Neural progenitor cell (in vitro differentiated cells): ENCODE data around the gene KCNC1. TPM values are rescaled to one million over a fixed set of nuclear protein-coding genes. Genes with fewer than 3 reads are reported as not detected.
A peak's percentile ranks its signal among the peaks of the same experiment; 100 is the strongest.

ENCODE experiments used
- DNase-seq: peaks from one replicate; pipeline ENCODE4 v3.0.0-alpha.2; 2016; ENCODE audit warnings: low spot score
- H2AFZ ChIP-seq: fragments of 200-600 bp; sonication (generic); replicated peaks from 2 replicates; pipeline ENCODE4 v1.6.1; 2016; ENCODE audit warnings: antibody characterized with exemption
- H3F3A ChIP-seq: fragments of 200-600 bp; sonication (generic); 2 replicates; pipeline ENCODE4 v1.6.1; 2016; ENCODE audit warnings: antibody characterized with exemption, low read depth
- H3K27ac ChIP-seq: fragments of 200-600 bp; sonication (generic); 2 replicates; pipeline ENCODE4 v1.5.1; 2016; ENCODE audit warnings: mild to moderate bottlenecking
- H3K27me3 ChIP-seq: fragments of 200-600 bp; sonication (generic); 2 replicates; pipeline ENCODE4 v1.6.1; 2016; ENCODE audit warnings: mild to moderate bottlenecking, moderate library complexity
- H3K36me3 ChIP-seq: fragments of 200-600 bp; sonication (generic); 2 replicates; pipeline ENCODE4 v1.5.1; 2016
- H3K4me1 ChIP-seq: fragments of 200-600 bp; sonication (generic); 2 replicates; pipeline ENCODE4 v1.6.1; 2016; ENCODE audit warnings: mixed run types
- H3K4me2 ChIP-seq: fragments of 200-600 bp; sonication (generic); 2 replicates; pipeline ENCODE4 v1.6.1; 2016
- H3K4me3 ChIP-seq: fragments of 200-600 bp; sonication (generic); 2 replicates; pipeline ENCODE4 v1.5.1; 2016
- H3K79me2 ChIP-seq: fragments of 200-600 bp; sonication (generic); 2 replicates; pipeline ENCODE4 v1.6.1; 2016; ENCODE audit warnings: low read depth
- H3K9ac ChIP-seq: fragments of 200-600 bp; sonication (generic); 2 replicates; pipeline ENCODE4 v1.6.1; 2016
- H3K9me3 ChIP-seq: fragments of 200-600 bp; sonication (generic); 2 replicates; pipeline ENCODE4 v1.5.1; 2016; ENCODE audit warnings: low read depth
- H4K20me1 ChIP-seq: fragments of 200-600 bp; sonication (generic); 2 replicates; pipeline ENCODE4 v1.6.1; 2016; ENCODE audit warnings: low read depth
- H3K27ac Mint-ChIP-seq: 3 replicates; pipeline ENCODE4 v1.8.0; 2021; ENCODE audit warnings: mixed read lengths
- H3K27me3 Mint-ChIP-seq: 2 replicates; pipeline ENCODE4 v1.8.0; 2022; ENCODE audit warnings: low read depth, mild to moderate bottlenecking, inconsistent platforms, moderate library complexity, mixed read lengths; ENCODE audit not compliant: insufficient read depth
- H3K36me3 Mint-ChIP-seq: 3 replicates; pipeline ENCODE4 v1.8.0; 2021; ENCODE audit warnings: mixed read lengths
- H3K4me1 Mint-ChIP-seq: 3 replicates; pipeline ENCODE4 v1.8.0; 2021; ENCODE audit warnings: mixed read lengths
- H3K4me3 Mint-ChIP-seq: 3 replicates; pipeline ENCODE4 v1.8.0; 2021; ENCODE audit warnings: mild to moderate bottlenecking, moderate library complexity, mixed read lengths
- H3K9me3 Mint-ChIP-seq: 3 replicates; pipeline ENCODE4 v1.8.0; 2020; ENCODE audit warnings: mixed read lengths
- EZH2 ChIP-seq: fragments of 200-600 bp; sonication (generic); IDR thresholded peaks from 2 replicates; pipeline ENCODE4 v1.6.1; 2017; ENCODE audit warnings: antibody characterized with exemption, mild to moderate bottlenecking, moderate library complexity
- EZH2phosphoT487 ChIP-seq: fragments of 200-600 bp; sonication (generic); IDR thresholded peaks from 2 replicates; pipeline ENCODE4 v1.6.1; 2017; ENCODE audit warnings: antibody characterized with exemption
- total RNA-seq: library from RNA; depleted of rRNA; stranded (reverse); fragments of >200 nt; gene quantifications from 2 replicates; pipeline ENCODE4 v1.2.3, GENCODE V29; 2015; ENCODE audit warnings: low replicate concordance
- TF ChIP-seq, protein P1 (sequence below): fragments of 200-600 bp; sonication (generic); IDR thresholded peaks from 2 replicates; pipeline ENCODE4 v1.5.1; 2017; ENCODE audit warnings: antibody characterized with exemption, mild to moderate bottlenecking

KCNC1 gene
- total RNA-seq, 1 donor from 2014 or later: 0.04 TPM

DNA sequence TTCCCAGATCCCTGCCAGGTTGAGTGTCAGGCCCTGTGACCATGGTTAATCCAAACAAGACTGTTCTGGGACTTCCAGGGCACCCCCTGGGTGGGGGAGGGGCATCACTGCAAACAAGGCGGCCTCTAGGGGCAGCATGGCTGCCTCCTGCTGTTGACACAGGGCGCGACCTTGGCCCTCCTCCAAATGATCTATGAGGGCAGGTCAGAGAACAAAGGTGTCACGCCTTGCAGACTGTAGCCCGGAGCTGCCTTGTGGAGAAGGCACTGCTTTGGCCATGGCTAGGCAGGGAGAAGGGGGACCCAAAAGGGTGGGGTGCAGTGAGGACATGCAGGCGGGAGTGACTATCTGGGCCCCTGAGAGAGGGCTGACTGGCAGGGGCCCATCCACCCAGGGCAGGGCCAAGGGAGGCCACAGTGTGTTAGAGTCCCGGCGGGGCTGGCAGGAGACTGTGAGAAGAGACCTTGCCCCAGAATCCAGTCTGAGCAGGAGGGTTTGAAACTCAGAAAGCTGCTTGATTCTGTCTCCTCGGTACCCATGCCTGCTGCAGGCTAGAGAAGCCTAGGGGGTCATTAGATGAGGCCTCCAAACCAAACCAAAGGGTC, 35.6 kb downstream of the KCNC1 start:
- H3F3A ChIP-seq: peaks cover 14% of the 10 kb centered on the region
- Mint-ChIP-seq H3K36me3 (peaks cover 14% of the 10 kb centered on the region), H3K27ac (no peak overlapping the region), H3K9me3 (no peaks in the 10 kb centered on the region), H3K4me3 (peak overlapping the region; percentile 31), H3K4me1 (peaks cover 44% of the 10 kb centered on the region), H3K27me3 (peaks cover 18% of the 10 kb centered on the region)
- no peak overlapping the region for H3K9ac ChIP-seq
- no peaks in the 10 kb centered on the region for H3K27me3 ChIP-seq
- TF ChIP-seq, protein P1, sequence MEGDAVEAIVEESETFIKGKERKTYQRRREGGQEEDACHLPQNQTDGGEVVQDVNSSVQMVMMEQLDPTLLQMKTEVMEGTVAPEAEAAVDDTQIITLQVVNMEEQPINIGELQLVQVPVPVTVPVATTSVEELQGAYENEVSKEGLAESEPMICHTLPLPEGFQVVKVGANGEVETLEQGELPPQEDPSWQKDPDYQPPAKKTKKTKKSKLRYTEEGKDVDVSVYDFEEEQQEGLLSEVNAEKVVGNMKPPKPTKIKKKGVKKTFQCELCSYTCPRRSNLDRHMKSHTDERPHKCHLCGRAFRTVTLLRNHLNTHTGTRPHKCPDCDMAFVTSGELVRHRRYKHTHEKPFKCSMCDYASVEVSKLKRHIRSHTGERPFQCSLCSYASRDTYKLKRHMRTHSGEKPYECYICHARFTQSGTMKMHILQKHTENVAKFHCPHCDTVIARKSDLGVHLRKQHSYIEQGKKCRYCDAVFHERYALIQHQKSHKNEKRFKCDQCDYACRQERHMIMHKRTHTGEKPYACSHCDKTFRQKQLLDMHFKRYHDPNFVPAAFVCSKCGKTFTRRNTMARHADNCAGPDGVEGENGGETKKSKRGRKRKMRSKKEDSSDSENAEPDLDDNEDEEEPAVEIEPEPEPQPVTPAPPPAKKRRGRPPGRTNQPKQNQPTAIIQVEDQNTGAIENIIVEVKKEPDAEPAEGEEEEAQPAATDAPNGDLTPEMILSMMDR: peak; percentile 26
- TF ChIP-seq EZH2phosphoT487 (no peak), EZH2 (no peak)
- H3K4me1 ChIP-seq: peaks cover 37% of the 10 kb centered on the region
- no peaks in the 10 kb centered on the region for H3K9me3 ChIP-seq
- no peak overlapping the region for H3K27ac ChIP-seq
- H3K36me3 ChIP-seq: no peaks in the 10 kb centered on the region
- DNase-seq: no peak
- no peak overlapping the region for H2AFZ ChIP-seq
- no peak overlapping the region for H3K4me3 ChIP-seq
- no peak overlapping the region for H3K4me2 ChIP-seq
- peaks cover 5% of the 10 kb centered on the region for H4K20me1 ChIP-seq
- H3K79me2 ChIP-seq: no peaks in the 10 kb centered on the region

- no peaks in the 10 kb centered on the region for H3K27me3 ChIP-seq
- no peak for DNase-seq
- H3K36me3 ChIP-seq: no peaks in the 10 kb centered on the region
- TF ChIP-seq EZH2phosphoT487 (no peak), EZH2 (no peak)
- TF ChIP-seq, protein P1: peak; percentile 20
- no peak overlapping the region for H2AFZ ChIP-seq
- H3K9me3 ChIP-seq: no peaks in the 10 kb centered on the region
- H3K9me3 Mint-ChIP-seq: no peaks in the 10 kb centered on the region
- peaks cover 41% of the 10 kb centered on the region for H3K4me1 Mint-ChIP-seq
- peaks cover 15% of the 10 kb centered on the region for H3K27me3 Mint-ChIP-seq
- no peaks in the 10 kb centered on the region for H3K79me2 ChIP-seq
- no peak overlapping the region for H3K4me2 ChIP-seq
- H3K4me3 ChIP-seq: no peak overlapping the region
- no peak overlapping the region for H3K4me3 Mint-ChIP-seq
- H3K36me3 Mint-ChIP-seq: peaks cover 14% of the 10 kb centered on the region
- H4K20me1 ChIP-seq: no peaks in the 10 kb centered on the region
- no peak overlapping the region for H3K27ac Mint-ChIP-seq
- H3K9ac ChIP-seq: no peak overlapping the region
- H3F3A ChIP-seq: peaks cover 7% of the 10 kb centered on the region
- H3K4me1 ChIP-seq: peaks cover 31% of the 10 kb centered on the region
- no peak overlapping the region for H3K27ac ChIP-seq
Measured at GRCh38 chr11:17770917-17771316, 36.3 kb downstream of the KCNC1 start.

- Mint-ChIP-seq H3K4me1 (peaks cover 38% of the 10 kb centered on the region), H3K36me3 (peaks cover 14% of the 10 kb centered on the region), H3K4me3 (no peak overlapping the region), H3K9me3 (no peaks in the 10 kb centered on the region), H3K27me3 (peaks cover 17% of the 10 kb centered on the region), H3K27ac (no peak overlapping the region)
- no peak overlapping the region for H3K4me3 ChIP-seq
- H3K79me2 ChIP-seq: no peaks in the 10 kb centered on the region
- peaks cover 31% of the 10 kb centered on the region for H3K4me1 ChIP-seq
- no peaks in the 10 kb centered on the region for H3K9me3 ChIP-seq
- no peak for DNase-seq
- no peak overlapping the region for H3K9ac ChIP-seq
- H3K27ac ChIP-seq: no peak overlapping the region
- H3F3A ChIP-seq: peaks cover 2% of the 10 kb centered on the region
- H2AFZ ChIP-seq: no peak overlapping the region
- TF ChIP-seq EZH2phosphoT487 (no peak), EZH2 (no peak)
- TF ChIP-seq, protein P1: no peak
- no peaks in the 10 kb centered on the region for H3K27me3 ChIP-seq
- H3K4me2 ChIP-seq: no peak overlapping the region
- no peaks in the 10 kb centered on the region for H3K36me3 ChIP-seq
- no peaks in the 10 kb centered on the region for H4K20me1 ChIP-seq
Measured at GRCh38 chr11:17771415-17771814, 36.8 kb downstream of the KCNC1 start.
